ENCODE results near the gene MPRIP.
"Not testable (repeated sequence)": the region's sequence is repeated elsewhere in the genome, so short reads cannot be mapped to it uniquely, and the experiment has no call there.

MPRIP gene

DNA sequence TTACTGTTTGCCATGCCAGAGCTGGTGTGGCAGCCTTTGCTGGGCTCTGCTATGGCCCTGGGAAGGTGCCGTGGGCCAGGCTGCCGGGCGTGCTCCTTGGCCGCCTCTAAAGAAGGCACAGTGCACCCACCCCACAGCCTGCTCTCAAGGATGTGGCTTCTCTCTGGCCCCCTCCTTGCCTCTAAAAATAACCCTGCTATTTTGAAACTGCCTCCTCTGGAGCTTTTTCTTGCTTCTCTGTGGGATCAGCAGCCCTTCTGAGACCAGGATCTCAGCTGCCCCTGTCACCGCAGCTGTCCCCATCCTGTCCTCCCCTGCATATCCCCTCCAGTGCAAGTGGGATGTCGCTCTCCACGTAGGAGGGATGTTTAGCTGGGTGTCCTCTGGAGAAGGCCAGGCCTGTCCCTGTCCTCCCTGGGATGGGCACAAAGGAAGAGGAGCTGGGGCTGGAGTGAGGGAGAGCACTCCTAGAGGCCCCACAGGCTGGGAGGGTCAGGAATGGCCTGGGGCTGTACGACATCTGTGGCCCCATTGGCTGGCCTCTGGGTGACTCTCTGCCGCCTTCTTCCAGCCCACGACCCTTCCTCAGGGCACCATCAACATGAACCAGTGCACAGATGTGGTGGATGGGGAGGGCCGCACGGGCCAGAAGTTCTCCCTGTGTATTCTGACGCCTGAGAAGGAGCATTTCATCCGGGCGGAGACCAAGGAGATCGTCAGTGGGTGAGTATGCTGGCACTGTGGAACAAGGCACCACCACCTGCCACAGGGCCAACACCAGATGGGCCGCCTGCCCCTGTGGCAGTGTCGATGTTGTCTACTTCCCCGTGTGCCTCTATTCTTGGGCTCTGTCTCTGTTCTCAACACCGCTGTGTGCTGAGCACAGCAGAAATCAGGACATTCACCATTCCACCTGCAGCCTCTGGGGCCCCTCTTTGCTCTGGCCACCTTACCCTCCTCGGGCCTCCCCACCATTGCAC, 84.2 kb downstream of the MPRIP start:
- DNase-seq (ENCODE audit: low read depth in 1 of 2, low spot score in 1 of 2) = no peak

DNA sequence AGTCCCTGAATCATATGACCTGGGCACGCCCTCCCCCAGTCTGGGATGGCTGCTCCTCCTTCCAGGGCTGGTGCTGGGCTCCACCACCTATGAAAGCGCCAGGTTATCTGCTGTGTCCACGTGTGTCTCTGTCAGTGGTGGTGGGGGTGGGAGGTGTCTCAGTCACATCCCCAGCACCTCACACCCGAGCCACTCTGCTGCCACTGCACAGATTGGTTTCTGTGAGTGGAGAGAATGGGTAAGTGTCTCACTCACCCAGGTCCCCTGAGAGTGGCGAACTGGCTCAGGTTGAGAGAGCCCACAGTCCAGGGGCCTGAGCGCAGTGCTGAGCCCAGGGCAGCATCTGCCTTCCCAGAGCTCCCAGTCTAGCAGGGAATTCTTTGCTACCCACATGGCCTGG, 84.9 kb downstream of the MPRIP start:
- no peak for DNase-seq (ENCODE audit: low read depth in 1 of 2, low spot score in 1 of 2)

GRCh38 chr17:17127730-17128291, 85.6 kb downstream of the MPRIP start:
- no peak for DNase-seq (ENCODE audit: low read depth in 1 of 2, low spot score in 1 of 2)

GRCh38 chr17:17128476-17129075, 86.3 kb downstream of the MPRIP start:
- no peak for DNase-seq (ENCODE audit: low read depth in 1 of 2, low spot score in 1 of 2)

DNA sequence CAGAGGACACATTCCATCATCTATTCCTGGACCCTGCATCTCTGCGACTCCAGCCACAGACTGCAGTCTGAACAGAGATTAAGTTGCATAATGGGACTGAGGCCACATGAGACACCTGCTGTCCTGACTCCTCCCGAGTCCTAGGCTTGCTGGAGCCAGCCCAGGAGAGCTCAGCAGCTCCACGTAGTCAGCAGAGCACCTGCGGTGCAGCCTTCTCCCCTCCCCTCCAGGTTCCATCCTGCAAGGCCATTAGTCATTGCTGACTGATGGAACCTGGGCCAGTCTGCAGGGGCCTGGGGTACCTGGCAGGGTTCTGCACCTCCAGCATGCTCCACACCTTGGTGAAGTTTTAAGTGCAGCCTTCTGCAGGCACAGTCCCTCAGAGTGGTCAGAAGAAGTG, 87.2 kb downstream of the MPRIP start:
- DNase-seq (ENCODE audit: low read depth in 1 of 2, low spot score in 1 of 2) = no peak

DNA sequence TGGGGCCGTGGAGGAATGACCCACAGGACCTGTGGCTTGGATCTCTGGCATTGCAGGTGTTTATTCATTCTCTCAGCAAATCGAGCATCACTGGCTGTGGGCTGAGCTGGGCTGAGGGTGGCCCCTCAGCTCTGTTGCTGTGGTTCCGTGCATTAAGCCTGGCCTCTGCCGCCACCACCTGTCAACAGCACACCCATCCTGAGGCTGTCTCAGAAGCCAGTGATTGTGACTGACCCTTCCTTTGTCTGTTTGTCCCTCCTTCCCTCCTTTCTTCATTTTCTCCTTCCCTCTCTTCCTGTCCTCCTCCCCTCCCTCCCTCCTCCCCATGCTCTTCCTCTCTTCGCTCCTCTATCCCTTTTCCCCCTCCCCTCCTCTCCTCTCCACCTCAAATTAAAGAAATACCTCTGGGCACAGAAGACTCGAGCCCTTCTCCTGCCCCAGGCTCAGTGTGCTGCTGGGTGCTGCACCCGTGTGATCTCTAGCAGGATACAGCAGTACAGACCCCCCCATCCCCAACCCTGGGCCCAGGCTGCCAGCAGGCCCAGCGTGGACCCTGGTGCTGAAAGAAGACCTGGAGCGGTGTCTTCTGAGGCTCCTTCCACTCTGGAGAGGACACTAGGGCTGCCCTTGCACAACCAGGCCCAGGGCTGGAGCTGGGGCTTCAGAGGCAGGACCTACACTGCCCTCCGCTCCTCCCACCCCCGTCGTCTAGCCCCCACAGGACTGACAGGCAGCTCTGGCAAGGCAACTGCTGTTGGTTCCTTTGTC, 88.0 kb downstream of the MPRIP start:
- no peak for DNase-seq (ENCODE audit: low read depth in 1 of 2, low spot score in 1 of 2)

DNA sequence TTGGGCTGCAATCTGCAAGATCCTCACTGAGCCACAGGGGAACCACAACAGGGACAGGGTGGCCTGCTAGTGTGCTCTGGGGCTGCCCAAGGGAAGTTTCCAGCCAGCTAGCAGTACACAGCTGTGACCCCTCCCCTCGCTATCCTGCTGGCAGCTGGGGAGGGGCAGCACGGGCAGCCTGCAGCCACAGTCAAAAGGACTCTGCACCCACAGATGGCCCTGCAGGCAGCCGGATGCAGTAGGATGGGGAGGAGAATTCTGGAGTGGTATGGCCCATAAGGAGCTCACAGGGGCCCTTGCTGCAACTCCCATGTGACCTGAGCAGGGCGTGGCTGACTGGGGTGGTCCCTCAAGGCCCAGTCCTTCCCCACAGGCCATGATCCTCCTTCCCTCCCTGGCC, 89.6 kb downstream of the MPRIP start:
- no peak for DNase-seq (ENCODE audit: low read depth in 1 of 2, low spot score in 1 of 2)

DNA sequence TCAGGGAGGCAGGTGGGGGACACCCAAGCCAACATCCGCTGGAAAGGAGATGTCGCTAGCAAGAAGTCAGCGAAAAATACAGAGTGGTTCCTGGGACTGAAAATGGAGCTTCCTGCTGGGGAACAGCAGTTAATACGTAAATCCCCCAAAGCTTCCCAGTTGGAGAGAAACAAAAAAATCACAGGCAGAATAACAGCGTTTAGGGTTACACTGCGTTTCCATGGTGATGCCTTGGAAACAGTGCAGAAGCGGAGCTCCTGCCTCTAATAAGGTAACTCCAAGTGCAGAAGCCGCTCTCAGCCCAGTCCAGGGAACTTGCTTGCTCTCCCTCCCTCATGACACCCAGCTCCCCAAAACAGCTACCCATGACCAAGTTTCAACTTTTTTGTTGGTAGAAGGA, 90.5 kb downstream of the MPRIP start:
- DNase-seq (ENCODE audit: low read depth in 1 of 2, low spot score in 1 of 2) = no peak

- no peak for DNase-seq (ENCODE audit: low read depth in 1 of 2, low spot score in 1 of 2)
Observed at GRCh38 chr17:17134051-17134956, 92.0 kb downstream of the MPRIP start.

- DNase-seq (ENCODE audit: low read depth in 1 of 2, low spot score in 1 of 2) = no peak
Observed at GRCh38 chr17:17134957-17135333, 92.7 kb downstream of the MPRIP start.

DNA sequence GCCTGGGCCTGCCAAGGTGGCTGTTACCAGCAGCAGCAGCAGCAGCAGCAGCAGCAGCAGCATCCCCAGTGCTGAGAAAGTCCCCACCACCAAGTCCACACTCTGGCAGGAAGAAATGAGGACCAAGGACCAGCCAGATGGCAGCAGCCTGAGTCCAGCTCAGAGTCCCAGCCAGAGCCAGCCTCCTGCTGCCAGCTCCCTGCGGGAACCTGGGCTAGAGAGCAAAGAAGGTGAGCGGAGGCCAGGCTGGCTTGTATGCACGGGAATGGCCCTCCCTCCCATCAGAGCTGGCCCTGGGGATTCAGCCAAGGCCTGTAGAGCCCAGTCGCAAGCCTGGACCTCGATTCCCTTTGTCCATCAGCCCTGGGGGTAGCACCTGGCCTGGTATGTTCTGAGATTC, 94.0 kb downstream of the MPRIP start:
- not testable (repeated sequence) for DNase-seq (ENCODE audit: low read depth in 1 of 2, low spot score in 1 of 2)

DNA sequence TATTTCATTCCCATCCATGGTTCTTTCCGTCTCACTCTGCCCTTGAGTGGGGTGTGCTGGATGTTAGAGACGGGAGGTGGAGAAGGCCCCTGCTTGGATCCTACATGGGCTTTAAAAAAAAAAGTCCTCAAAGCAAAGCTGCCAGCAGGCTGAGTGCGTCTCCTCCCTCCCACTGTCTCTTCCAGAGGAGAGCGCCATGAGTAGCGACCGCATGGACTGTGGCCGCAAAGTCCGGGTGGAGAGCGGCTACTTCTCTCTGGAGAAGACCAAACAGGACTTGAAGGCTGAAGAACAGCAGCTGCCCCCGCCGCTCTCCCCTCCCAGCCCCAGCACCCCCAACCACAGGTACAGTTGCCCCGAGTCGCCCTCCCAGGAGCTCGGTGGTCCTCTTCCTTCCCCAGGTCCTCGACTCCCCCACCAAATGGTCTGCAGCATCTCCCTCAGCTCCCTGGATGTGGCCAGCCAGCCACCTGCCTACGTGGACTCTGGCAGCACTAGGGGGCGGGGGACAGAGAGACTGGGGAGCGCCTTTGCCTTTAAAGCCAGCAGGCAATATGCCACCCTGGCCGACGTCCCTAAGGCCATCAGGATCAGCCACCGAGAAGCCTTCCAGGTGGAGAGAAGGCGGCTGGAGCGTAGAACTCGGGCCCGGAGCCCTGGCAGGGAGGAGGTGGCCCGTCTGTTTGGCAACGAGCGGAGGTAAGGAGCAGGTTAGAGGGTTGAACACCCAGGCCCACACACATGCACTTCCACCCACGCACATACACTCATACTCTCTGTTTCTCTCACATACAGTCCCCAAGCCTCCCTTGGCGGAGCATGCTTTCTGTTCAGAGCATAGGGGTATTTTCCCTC, 95.7 kb downstream of the MPRIP start:
- DNase-seq (ENCODE audit: low read depth in 1 of 2, low spot score in 1 of 2) = no peak

GRCh38 chr17:17139972-17140589, 97.8 kb downstream of the MPRIP start:
- no peak for DNase-seq (ENCODE audit: low read depth in 1 of 2, low spot score in 1 of 2)

DNA sequence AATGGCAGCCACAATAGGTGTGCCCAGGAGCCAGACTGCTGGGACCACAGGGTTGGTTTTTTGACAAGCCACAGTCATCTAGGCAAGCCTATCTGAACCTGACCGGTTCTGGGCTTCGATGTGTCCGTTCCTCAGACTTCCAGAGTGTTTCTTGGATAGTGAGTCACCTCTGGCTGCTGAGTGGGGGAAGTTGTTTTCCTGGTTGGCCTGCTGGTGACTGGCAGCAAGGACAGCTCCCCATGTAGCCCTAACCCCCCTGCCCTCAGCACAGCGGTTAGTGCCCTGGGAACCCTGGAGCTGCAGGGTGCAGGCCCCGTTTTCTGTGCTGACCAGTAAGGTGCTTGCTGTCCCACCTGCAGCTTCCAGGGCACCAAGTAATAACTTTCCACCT, 98.3 kb downstream of the MPRIP start:
- no peak for DNase-seq (ENCODE audit: low read depth in 1 of 2, low spot score in 1 of 2)

DNA sequence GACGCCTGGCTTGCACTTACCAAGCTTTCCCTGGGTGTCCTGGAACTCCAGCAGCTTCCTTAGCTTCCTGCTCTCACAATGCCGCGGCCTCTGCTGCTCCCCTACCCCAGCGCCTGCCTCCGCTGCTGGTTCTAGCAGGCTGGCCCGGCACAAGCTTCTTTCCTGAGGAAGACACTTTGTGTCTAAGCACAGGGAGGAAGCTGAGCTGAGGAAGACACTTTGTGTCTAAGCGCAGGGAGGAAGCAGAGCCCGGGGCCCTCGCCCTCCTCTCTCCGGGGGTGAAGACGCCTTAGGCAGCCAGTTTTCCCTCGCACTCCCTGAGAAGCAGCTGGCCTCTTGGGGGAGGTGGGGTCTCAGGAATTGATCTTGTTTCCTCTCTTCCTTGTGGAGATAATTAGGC, 99.0 kb downstream of the MPRIP start:
- DNase-seq (ENCODE audit: low read depth in 1 of 2, low spot score in 1 of 2) = no peak

DNA sequence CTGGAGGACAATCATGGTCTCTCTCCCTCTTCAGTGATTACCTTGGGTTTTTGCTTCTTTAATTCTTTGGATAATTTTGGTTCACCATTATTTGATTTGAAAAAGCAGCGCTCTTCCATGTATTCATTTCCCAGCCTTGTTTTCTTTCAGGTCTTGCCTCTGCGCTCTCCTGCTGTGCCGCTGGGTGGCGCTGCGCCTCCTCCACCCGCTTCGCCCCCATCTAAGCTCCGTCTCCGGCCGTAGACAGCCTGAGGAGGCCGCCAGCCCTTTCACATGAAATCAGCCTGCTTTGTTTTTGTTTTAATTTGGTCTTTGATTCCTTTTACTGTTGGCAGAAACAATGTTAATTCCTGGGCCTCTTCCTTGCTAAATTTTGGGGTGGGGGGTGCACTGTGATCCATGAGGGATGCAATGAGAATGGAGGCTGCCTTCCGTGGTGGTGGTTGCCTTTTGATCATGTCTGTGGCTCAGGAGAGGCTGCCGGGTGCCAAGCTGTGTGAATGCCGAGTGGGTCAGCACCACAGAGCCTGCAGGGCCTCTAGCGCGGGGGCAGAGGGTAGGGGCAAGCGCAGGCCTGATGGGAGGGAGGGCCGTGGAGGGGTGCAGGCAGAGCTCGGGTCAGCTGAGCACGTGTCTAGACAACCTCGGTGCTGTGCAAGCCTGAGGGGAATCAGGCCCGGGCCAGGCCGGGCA, 99.7 kb downstream of the MPRIP start:
- peak; percentile 22 to 36 for DNase-seq (ENCODE audit: low read depth in 1 of 2, low spot score in 1 of 2)

GRCh38 chr17:17142556-17142955, 100.3 kb downstream of the MPRIP start:
- no peak for DNase-seq (ENCODE audit: low read depth in 1 of 2, low spot score in 1 of 2)

GRCh38 chr17:17143501-17143900, 101.2 kb downstream of the MPRIP start:
- no peak for DNase-seq (ENCODE audit: low read depth in 1 of 2, low spot score in 1 of 2)

- no peak for DNase-seq (ENCODE audit: low read depth in 1 of 2, low spot score in 1 of 2)
Observed at GRCh38 chr17:17144061-17144460, 101.8 kb downstream of the MPRIP start.
